Measurements from ENCODE around the gene SUGCT. TPM values are rescaled to one million over a fixed set of nuclear protein-coding genes. Genes with fewer than 3 reads are reported as not detected.

The SUGCT gene
- total RNA-seq, 1 donor, result 6.7 TPM

DNA sequence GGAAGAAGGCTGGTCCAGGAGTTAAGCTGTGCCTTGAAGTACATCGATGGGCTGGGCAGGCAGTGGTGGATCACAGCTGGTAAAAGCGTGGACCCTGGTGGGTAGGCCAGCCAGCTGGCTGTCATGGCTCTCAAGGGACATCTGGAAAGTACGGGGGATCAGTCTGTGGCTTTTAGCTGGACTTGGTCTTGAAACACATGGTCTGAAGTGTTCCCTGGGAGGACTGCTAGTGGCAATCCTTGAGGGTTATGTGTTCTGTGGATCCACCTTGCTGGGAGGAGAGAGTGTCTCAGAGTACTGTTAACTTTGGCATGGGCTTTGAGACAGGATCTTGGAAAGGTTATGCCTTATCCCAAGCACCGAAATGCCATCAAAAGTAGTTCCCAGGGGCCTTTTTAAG, 754.3 kb downstream of the SUGCT start:
- no peak for DNase-seq (ENCODE audit: low read depth)
- H3K4me3 ChIP-seq (ENCODE audit: low read depth, low read length), result no peak overlapping the region
- TF ChIP-seq, protein P1, sequence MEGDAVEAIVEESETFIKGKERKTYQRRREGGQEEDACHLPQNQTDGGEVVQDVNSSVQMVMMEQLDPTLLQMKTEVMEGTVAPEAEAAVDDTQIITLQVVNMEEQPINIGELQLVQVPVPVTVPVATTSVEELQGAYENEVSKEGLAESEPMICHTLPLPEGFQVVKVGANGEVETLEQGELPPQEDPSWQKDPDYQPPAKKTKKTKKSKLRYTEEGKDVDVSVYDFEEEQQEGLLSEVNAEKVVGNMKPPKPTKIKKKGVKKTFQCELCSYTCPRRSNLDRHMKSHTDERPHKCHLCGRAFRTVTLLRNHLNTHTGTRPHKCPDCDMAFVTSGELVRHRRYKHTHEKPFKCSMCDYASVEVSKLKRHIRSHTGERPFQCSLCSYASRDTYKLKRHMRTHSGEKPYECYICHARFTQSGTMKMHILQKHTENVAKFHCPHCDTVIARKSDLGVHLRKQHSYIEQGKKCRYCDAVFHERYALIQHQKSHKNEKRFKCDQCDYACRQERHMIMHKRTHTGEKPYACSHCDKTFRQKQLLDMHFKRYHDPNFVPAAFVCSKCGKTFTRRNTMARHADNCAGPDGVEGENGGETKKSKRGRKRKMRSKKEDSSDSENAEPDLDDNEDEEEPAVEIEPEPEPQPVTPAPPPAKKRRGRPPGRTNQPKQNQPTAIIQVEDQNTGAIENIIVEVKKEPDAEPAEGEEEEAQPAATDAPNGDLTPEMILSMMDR (IDR thresholded peaks at IDR 0.05; ENCODE audit: insufficient read depth, low read length), result no peak

DNA sequence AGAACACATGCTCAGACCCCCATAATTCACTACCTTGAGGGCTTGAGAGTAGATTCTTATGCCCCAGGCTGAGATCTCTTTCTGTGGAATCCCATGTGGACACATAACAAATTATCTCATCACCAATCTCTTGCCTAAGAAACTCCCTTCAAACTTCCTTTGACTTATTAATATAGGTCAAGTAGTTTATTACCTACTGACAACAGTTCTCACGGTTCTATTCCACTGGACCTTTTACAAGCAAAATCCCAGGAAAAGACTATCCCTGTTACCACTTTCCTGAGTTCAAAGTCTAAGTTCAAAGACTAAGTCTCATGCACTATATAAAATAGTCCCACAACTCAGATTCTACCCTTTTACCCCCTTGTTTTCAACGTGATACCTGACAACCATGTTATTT, 754.7 kb downstream of the SUGCT start:
- DNase-seq (ENCODE audit: low read depth), result no peak
- TF ChIP-seq, protein P1 (IDR thresholded peaks at IDR 0.05; ENCODE audit: insufficient read depth, low read length), result no peak
- H3K4me3 ChIP-seq (ENCODE audit: low read depth, low read length), result no peak overlapping the region

GRCh38 chr7:40890088-40890692, 755.4 kb downstream of the SUGCT start:
- H3K4me3 ChIP-seq (ENCODE audit: low read depth, low read length), result no peak overlapping the region
- TF ChIP-seq, protein P1 (IDR thresholded peaks at IDR 0.05; ENCODE audit: insufficient read depth, low read length), result no peak
- no peak for DNase-seq (ENCODE audit: low read depth)

DNA sequence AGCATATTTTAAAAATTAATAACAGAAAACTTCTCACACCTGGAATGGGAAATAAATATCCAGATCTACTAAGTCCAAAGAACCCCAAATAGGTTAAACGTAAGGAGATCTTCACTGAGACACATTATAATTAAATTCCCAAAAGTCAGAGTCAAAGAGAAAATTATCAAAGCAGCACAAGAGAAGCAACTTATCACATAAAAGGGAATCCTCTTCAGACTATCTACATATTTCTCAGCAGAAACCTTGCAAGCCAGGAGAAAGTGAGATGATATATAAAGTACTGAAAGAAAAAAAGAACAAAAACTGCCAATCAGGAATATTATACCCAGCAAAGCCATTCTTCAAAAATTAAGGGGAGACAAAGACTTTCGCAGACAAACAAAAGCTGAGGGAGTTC, 756.4 kb downstream of the SUGCT start:
- H3K4me3 ChIP-seq (ENCODE audit: low read depth, low read length), result no peak overlapping the region
- TF ChIP-seq, protein P1 (IDR thresholded peaks at IDR 0.05; ENCODE audit: insufficient read depth, low read length), result no peak
- DNase-seq (ENCODE audit: low read depth), result no peak

- DNase-seq (ENCODE audit: low read depth), result no peak
- TF ChIP-seq, protein P1 (IDR thresholded peaks at IDR 0.05; ENCODE audit: insufficient read depth, low read length), result no peak
- H3K4me3 ChIP-seq (ENCODE audit: low read depth, low read length), result no peak overlapping the region
Measured at GRCh38 chr7:40899151-40899550, 764.3 kb downstream of the SUGCT start.

DNA sequence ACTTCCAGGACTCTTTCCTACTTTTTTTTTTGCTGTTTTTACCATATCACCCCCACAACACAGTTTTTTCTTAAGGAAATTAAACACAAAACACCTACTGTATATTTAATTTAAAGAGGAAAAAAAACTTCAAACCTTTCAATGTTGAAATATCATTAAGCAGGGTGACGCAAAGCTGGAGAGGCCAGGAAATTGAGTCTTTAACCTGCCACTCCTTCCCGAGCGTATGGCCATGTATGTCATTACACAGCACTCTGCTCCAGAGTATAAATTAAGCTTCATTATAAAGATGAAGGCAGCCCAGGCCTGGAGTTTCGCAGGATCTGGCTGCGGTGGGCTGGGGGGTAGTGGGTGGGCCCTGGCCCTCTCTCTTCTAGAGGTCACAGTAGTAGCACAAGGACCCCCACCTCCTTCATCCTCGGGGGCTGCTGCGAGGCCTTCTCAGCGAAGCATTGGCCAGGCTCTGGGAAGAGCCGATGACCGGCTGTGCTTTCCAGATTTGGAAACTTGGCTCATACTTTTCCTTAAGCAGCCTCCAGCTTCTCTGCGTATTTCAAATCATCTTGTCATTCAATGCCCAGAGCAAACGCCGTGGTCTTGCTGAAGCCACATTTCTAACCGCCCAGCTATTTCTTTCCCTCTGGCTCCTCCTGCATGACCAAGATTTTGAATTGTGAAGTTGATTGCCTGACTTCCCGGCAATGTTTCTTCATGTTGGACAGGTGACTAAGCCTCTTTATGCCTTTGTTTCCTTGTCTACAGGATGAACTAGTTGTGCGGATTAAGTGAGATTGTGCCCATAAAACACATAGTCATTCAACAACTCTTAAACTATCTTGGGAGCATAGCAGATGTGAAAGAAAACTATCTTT, 765.1 kb downstream of the SUGCT start:
- TF ChIP-seq, protein P1 (IDR thresholded peaks at IDR 0.05; ENCODE audit: insufficient read depth, low read length), result no peak
- H3K4me3 ChIP-seq (ENCODE audit: low read depth, low read length), result no peak overlapping the region
- no peak for DNase-seq (ENCODE audit: low read depth)
